GM12878 (cell line): ENCODE results near the gene CCDC3. TPM values are rescaled to one million over a fixed set of nuclear protein-coding genes. Genes with fewer than 3 reads are reported as not detected.

Experiments
- ATAC-seq: fragments of 200-7000 bp; cut with Tn5 transposase; 3 replicates; pipeline ENCODE4 v1.9.1; 2020; ENCODE audit warnings: mild to moderate bottlenecking, moderate library complexity
- BruUV-seq: library from RNA; stranded (reverse); fragments of 400-500 nt; replicated peaks from 2 replicates; lab custom pipeline; 2021; lab: Mats Ljungman, UMichigan
- CTCF ChIA-PET: fragments of 300-600 bp; sonication (Branson Sonifier 250); formaldehyde crosslinking; extraction: SDS; loops from one replicate; lab custom pipeline; 2021; ENCODE audit warnings: inconsistent platforms; lab: Yijun Ruan, JAX
- POLR2A ChIA-PET: fragments of 350-600 bp; formaldehyde crosslinking; extraction: SDS; loops from one replicate; lab custom pipeline; 2021; ENCODE audit warnings: inconsistent platforms; lab: Charles Lee
- RAD21 ChIA-PET: fragments of 300-600 bp; sonication (Branson Sonifier 250); formaldehyde crosslinking; loops from one replicate; lab custom pipeline; 2023; ENCODE audit warnings: antibody characterized with exemption; ENCODE audit not compliant: unreplicated experiment; lab: Charles Lee
- SMC1A ChIA-PET: fragments of 300-600 bp; sonication (Branson Sonifier 250); formaldehyde crosslinking; loops from one replicate; lab custom pipeline; 2023; ENCODE audit not compliant: unreplicated experiment, uncharacterized antibody; lab: Charles Lee
- DNase-seq: peaks from one replicate; pipeline ENCODE4 v3.0.0-alpha.2; 2011; ENCODE audit warnings: low read depth, low spot score
- FAIRE-seq: peaks from 3 replicates; lab custom pipeline; 2011; peaks lifted over from hg19 to GRCh38; lab: Jason Lieb, UNC
- H2AFZ ChIP-seq: 2 replicates; pipeline ENCODE4 v1.6.0; 2011; ENCODE audit warnings: low read depth, low read length, control low read depth; ENCODE audit not compliant: control insufficient read depth
- H3K27ac ChIP-seq: 2 replicates; pipeline ENCODE4 v1.5.1; 2011; ENCODE audit warnings: control low read depth; ENCODE audit not compliant: control insufficient read depth, insufficient read depth
- H3K27me3 ChIP-seq, 2 experiments: replicated peaks in 1 of 2; 2 replicates each; pipeline versions ENCODE4 v1.6.0 to v1.6.1; 2011; ENCODE audit warnings: low read length in 1 of 2; ENCODE audit not compliant: control insufficient read depth in 2 of 2, insufficient read depth in 2 of 2
- H3K36me3 ChIP-seq, 2 experiments: 2 replicates each; pipeline ENCODE4 v1.5.1; 2011; ENCODE audit warnings: low read length in 1 of 2; ENCODE audit not compliant: control insufficient read depth in 2 of 2, insufficient read depth in 2 of 2
- H3K4me1 ChIP-seq: 2 replicates; pipeline ENCODE4 v1.6.1; 2011; ENCODE audit warnings: mild to moderate bottlenecking, low read length, moderate library complexity, mixed read lengths; ENCODE audit not compliant: control insufficient read depth, insufficient read depth
- H3K4me2 ChIP-seq: 2 replicates; pipeline ENCODE4 v1.6.0; 2011; ENCODE audit warnings: control low read depth; ENCODE audit not compliant: control insufficient read depth, insufficient read depth
- H3K4me3 ChIP-seq: fragments of 200-600 bp; sonication (generic); 2 replicates; pipeline ENCODE4 v1.5.1; 2016
- H3K79me2 ChIP-seq: 2 replicates; pipeline ENCODE4 v1.6.0; 2011; ENCODE audit warnings: low read length; ENCODE audit not compliant: control insufficient read depth, insufficient read depth
- H3K9ac ChIP-seq: 2 replicates; pipeline ENCODE4 v1.8.0; 2011; ENCODE audit warnings: low read length, control low read depth, mixed read lengths; ENCODE audit not compliant: control insufficient read depth, insufficient read depth
- H3K9me3 ChIP-seq: replicated peaks from 3 replicates; pipeline ENCODE4 v1.5.1; 2011; ENCODE audit warnings: mild to moderate bottlenecking, low read length; ENCODE audit not compliant: control insufficient read depth, insufficient read depth
- H4K20me1 ChIP-seq: 2 replicates; pipeline ENCODE4 v1.6.0; 2011; ENCODE audit not compliant: control insufficient read depth, insufficient read depth
- BRCA1 ChIP-seq: IDR thresholded peaks from 2 replicates; pipeline ENCODE4 v1.6.1; 2011; ENCODE audit warnings: low read depth, low read length, improper control_type of control experiment
- CBFB ChIP-seq: IDR thresholded peaks from 2 replicates; pipeline ENCODE4 v1.6.1; 2016; ENCODE audit warnings: antibody characterized with exemption, low read depth
- CBX5 ChIP-seq: sonication (generic); IDR thresholded peaks from 2 replicates; pipeline ENCODE4 v1.6.1; 2016; ENCODE audit warnings: low read depth, moderate library complexity, mild to moderate bottlenecking, inconsistent platforms
- IRF4 ChIP-seq: IDR thresholded peaks from 2 replicates; pipeline ENCODE4 v1.6.1; 2011; ENCODE audit warnings: low read depth, low read length
- RCOR1 ChIP-seq: conservative IDR thresholded peaks from 2 replicates; pipeline ENCODE4 v1.6.1; 2012; ENCODE audit warnings: low read depth, low read length, improper control_type of control experiment
- SMC3 ChIP-seq: IDR thresholded peaks from 2 replicates; pipeline ENCODE4 v1.6.1; 2011; ENCODE audit warnings: low read length, improper control_type of control experiment, borderline replicate concordance
- YBX1 ChIP-seq: fragments of 450-650 bp; IDR thresholded peaks from 2 replicates; pipeline ENCODE4 v1.6.1; 2016; ENCODE audit warnings: antibody characterized with exemption
- WGBS: methylation state at CpG from one replicate; pipeline ENCODE4 v1.1.6; 2016; ENCODE audit warnings: low lambda C conversion rate; ENCODE audit not compliant: insufficient replicate concordance, insufficient coverage; ENCODE audit errors: missing lambda C conversion rate; 5-methylcytosine and 5-hydroxymethylcytosine counted together
- in situ Hi-C: fragments of 300-500 bp; cut with MboI; formaldehyde crosslinking; loops from 9 replicates; pipeline ENCODE4 v1.14.3; 2018; ENCODE audit warnings: mixed read lengths
- intact Hi-C: fragments of 100-400 bp; cut with micrococcal nuclease; formaldehyde crosslinking; loops from one replicate; pipeline ENCODE4 v1.14.2; 2022; ENCODE audit not compliant: unreplicated experiment
- polyA plus RNA-seq, 11 experiments: library from polyadenylated mRNA; depleted of rRNA in 4 of 11; unstranded in 6 of 11; stranded (reverse) in 5 of 11; fragments of >200 nt; fragmentation: Nextera tagmentation in 4 of 11; fragmentation: Illumina TruSeq in 1 of 11; extraction: Ambion mirVana in 4 of 11; extraction: Trizol in 1 of 11; gene quantifications; 1 replicate in 1 of 11; 2 replicates in 10 of 11; pipeline versions ENCODE4 v1.2.1 to v1.2.3, GENCODE V29; 2011 to 2016; ENCODE audit warnings: inconsistent platforms in 2 of 11, missing spikeins in 2 of 11, low read depth in 1 of 11
- total RNA-seq, 4 experiments: library from RNA; depleted of rRNA in 3 of 4; stranded (reverse); fragments of >200 nt in 3 of 4; fragmentation: Illumina TruSeq in 1 of 4; extraction: Trizol in 1 of 4; gene quantifications; 2 replicates each; pipeline versions ENCODE4 v1.2.1 to v1.2.3, GENCODE V29; 2013 to 2021
- TF ChIP-seq, protein P1 (sequence below): fragments of 450-650 bp; IDR thresholded peaks from 2 replicates; pipeline ENCODE4 v1.6.1; 2016; ENCODE audit warnings: mild to moderate bottlenecking

Gene CCDC3
- total and polyA plus RNA-seq, 10 of the 15 experiments (the other 5 are each of a cell fraction or from before 2014, with no cell fraction given) = 0.08 TPM; not detected in 9

- ChIA-PET RAD21 (no interaction called here), CTCF (no interaction called here), POLR2A (no interaction called here), SMC1A (no interaction called here)
- no peak overlapping the region for H3K9ac ChIP-seq
- no peak overlapping the region for H3K4me3 ChIP-seq
- no peak overlapping the region for H3K27ac ChIP-seq
- no peaks in the 10 kb centered on the region for H4K20me1 ChIP-seq
- WGBS = under 1% methylated on average over 7 of the region's 7 CpGs
- no peaks in the 10 kb centered on the region for H3K4me1 ChIP-seq
- intact Hi-C loops = no loop called here
- H3K79me2 ChIP-seq = no peaks in the 10 kb centered on the region
- no peaks in the 10 kb centered on the region for H3K36me3 ChIP-seq
- FAIRE-seq = no peak
- in situ Hi-C loops = no loop called here
- no peaks in the 10 kb centered on the region; the same call in 2 of the 3 replicates for H3K9me3 ChIP-seq
- ATAC-seq = peak; percentile 38; the same call in 2 of the 3 replicates
- H2AFZ ChIP-seq = no peak overlapping the region
- no peak for DNase-seq
- H3K4me2 ChIP-seq = no peak overlapping the region
- BruUV-seq = no TSS peak
- no peaks in the 10 kb centered on the region for H3K27me3 ChIP-seq
- TF ChIP-seq BRCA1 (no peak), RCOR1 (no peak), CBX5 (no peak), YBX1 (no peak), SMC3 (no peak), IRF4 (no peak), CBFB (no peak)
- TF ChIP-seq, protein P1, sequence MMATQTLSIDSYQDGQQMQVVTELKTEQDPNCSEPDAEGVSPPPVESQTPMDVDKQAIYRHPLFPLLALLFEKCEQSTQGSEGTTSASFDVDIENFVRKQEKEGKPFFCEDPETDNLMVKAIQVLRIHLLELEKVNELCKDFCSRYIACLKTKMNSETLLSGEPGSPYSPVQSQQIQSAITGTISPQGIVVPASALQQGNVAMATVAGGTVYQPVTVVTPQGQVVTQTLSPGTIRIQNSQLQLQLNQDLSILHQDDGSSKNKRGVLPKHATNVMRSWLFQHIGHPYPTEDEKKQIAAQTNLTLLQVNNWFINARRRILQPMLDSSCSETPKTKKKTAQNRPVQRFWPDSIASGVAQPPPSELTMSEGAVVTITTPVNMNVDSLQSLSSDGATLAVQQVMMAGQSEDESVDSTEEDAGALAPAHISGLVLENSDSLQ = no peak
These were observed 17.3 kb downstream of the CCDC3 start for GRCh38 chr10:12984165-12984747.
